Fibroblast of mammary gland (primary cell): ENCODE data around the gene ARL9.

Source experiments
- DNase-seq: peaks from one replicate; pipeline ENCODE4 v3.0.0-alpha.2; 2010; ENCODE audit warnings: low read depth
- H3K4me3 ChIP-seq: 2 replicates; pipeline ENCODE4 v1.5.1; 2011; ENCODE audit warnings: low read depth, mild to moderate bottlenecking, low read length, moderate library complexity; ENCODE audit not compliant: control insufficient read depth
- TF ChIP-seq, protein P1 (sequence below): conservative IDR thresholded peaks from 2 replicates; pipeline ENCODE4 v1.5.1; 2011; ENCODE audit warnings: low read depth, low read length, inconsistent platforms; ENCODE audit not compliant: control insufficient read depth, insufficient read depth

ARL9 gene

DNA sequence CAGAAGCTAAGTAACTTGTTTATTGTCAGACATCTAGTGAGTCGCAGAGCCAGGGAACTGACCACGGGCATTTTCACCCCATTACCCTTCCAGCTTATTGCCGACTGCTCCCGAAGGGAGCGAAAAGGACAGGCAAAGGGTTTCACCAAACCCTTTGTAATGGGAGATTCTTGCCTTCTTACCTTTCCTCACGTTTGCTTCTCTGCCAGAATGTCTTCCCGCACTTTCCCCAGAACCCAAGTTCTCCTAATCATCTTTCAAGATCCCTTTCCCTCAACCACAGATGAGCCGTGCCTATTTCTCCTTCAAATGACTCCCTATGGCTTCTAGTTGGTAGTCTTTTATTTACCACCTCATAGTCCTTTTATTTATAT is 38.7 kb upstream of the ARL9 start:
- peak overlapping the region; percentile 80 for H3K4me3 ChIP-seq
- TF ChIP-seq, protein P1, sequence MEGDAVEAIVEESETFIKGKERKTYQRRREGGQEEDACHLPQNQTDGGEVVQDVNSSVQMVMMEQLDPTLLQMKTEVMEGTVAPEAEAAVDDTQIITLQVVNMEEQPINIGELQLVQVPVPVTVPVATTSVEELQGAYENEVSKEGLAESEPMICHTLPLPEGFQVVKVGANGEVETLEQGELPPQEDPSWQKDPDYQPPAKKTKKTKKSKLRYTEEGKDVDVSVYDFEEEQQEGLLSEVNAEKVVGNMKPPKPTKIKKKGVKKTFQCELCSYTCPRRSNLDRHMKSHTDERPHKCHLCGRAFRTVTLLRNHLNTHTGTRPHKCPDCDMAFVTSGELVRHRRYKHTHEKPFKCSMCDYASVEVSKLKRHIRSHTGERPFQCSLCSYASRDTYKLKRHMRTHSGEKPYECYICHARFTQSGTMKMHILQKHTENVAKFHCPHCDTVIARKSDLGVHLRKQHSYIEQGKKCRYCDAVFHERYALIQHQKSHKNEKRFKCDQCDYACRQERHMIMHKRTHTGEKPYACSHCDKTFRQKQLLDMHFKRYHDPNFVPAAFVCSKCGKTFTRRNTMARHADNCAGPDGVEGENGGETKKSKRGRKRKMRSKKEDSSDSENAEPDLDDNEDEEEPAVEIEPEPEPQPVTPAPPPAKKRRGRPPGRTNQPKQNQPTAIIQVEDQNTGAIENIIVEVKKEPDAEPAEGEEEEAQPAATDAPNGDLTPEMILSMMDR = no peak
- no peak for DNase-seq

DNA sequence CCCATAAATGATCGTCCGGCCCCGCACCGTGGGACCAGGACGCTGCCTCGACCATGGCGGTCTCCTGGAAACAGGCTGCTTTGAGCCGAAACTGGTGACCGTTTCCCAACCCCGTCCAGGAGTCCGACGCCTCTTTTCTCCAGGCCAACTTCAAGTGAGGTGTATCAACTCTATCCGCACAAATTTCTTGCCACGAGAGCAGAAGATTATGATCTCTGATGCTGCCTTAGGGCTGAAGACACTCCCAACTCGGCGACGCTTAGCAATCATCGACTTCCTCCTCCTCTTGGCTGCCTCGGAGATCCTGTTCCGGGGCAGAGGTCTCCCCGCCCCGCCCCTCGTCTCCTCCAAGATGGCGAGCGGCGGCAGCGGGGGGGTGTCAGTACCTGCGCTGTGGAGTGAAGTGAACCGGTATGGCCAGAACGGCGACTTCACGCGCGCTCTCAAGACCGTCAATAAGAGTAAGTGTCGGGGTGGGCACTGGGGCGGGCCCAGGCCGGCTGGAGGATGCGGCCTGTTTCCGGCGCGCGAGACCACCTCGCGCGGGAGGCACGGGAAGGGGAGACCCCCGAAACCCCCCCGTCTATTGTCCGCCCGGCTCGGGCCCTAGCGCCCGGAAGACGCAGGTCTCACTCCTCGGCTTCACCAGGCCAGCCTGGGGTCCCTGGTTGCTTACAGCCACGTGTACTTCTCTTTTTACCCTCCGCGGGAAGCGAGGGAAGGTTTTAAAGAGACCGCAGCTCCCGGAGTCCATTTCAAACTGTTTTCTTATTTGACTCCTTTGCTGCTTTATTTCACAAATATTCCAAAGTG is 38.1 kb upstream of the ARL9 start, which contains the start of gene SRP72:
SRP72 (plus strand) TSS at position 334 of the 813 bp plus-strand sequence; CDS start at position 353, 19 bp downstream.
- peak; percentile 82 for DNase-seq
- H3K4me3 ChIP-seq = peak within 1 kb of the TSS; percentile 80
- TF ChIP-seq, protein P1 = no peak

DNA sequence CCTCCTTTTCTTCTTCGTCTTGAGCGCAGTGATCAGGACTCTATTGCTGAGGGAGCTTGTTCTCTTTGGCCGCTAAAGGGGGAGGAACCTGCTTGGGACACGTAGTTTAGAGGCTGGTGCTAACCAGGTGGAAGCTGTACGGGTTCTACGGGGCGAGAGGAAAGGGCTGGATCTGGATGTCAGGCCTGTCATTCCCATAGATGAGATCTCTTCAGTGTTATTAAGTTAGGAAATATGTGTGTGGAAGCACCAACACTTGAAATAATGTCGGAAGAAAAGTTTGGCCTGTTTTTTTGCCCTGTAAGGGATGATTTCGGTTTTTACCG is 37.5 kb upstream of the ARL9 start:
- peak overlapping the region; percentile 80 for H3K4me3 ChIP-seq
- TF ChIP-seq, protein P1 = no peak
- DNase-seq = peak; percentile 31

DNA sequence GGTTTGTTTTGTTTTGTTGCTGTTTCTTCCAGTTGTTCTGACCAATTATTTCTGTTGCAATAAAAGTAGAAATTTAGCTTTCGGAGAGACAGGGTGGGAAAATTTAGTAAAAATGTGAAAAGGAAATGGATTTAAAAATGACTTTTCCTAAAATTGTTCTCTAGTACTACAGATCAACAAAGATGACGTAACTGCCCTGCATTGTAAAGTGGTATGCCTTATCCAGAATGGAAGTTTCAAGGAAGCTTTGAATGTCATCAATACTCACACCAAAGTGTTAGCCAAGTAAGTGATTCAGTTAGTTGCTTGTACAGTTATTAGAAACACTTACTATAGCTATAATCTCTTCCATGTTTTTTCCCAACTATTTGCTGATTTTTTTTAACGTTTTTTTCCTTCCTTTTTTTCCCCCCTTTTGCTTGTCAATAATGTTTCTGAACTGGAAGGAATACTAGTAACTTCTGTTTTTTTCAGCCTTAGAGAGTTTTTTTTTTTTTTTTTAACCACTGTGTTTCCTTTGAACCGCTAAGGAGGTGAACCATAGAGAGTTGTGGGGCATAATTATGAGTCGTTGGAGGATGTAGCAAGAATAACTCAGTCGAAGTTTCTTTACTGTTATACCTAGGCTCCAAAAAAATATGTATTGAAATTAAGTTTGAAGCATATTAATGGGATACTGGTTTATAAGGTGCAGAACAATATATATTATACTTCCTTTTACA is 35.9 kb upstream of the ARL9 start:
- peak; percentile 32 for DNase-seq
- no peak overlapping the region for H3K4me3 ChIP-seq
- TF ChIP-seq, protein P1 = no peak

DNA sequence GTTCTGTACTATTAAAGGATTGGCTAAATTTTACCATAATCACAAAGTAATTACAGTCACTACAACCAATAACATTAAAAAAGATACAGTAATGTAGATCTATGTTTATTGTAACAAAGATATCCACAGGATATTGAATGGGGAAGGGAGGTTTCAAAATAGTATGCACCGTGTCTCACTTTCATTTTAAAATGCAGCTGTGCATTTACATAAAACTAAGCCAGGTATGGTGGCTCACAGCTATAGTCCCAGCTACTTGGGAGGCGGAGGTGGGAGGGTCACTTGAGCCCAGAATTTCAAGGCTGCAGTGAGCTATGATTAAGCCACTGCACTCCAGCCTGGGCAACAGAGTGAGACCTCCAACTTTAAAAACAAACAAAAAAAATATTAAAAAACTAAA is 29.7 kb upstream of the ARL9 start:
- DNase-seq = no peak
- no peak overlapping the region for H3K4me3 ChIP-seq
- TF ChIP-seq, protein P1 = no peak

DNA sequence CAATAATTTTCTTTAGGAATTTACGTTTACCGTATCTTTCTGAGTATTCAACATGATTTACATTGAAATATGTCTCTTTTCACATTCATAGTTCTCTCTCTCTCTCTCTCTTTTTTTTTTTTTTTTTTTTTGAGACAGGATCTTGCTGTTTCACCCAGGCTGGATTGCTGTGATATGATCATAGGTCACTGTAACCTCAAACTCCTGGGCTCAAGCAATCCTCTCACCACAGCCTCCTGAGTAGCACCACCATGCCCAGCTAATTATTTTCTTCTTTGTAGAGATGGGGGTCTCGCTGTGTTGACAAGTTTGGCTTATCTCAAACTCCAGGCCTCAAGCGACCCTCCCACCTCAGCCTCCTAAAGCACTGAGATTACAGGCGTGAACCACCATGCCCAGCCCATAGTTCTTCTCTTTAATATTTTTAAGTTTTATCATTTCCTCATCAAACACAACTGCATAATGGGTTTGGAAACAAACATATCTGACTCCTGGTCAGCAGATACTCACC is 28.3 kb upstream of the ARL9 start:
- no peak for DNase-seq
- TF ChIP-seq, protein P1 = no peak
- H3K4me3 ChIP-seq = no peak overlapping the region
